Measurements from ENCODE around the gene ADAD2.

The ADAD2 gene

DNA sequence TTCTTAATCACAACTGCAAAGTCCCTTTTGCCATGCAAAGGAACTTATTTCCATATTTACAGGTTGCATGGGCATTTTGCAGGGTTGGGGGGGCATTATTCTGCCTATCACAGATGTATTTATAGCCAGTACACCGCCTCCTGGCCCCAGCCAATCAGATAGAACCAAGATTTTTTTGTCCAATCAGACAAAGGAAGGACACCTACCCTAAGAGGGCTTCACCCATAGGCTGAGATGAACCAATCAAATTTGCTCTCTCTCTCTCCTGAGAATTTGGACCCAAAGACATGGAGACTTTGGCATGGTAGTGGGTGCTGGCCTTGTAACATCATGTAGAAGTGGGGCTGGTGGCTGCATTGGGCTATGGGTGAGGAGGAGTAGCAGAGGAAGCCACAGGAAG is 52.8 kb downstream of the ADAD2 start:
- CTCF ChIA-PET, result interaction anchor here (1.2 kb wide), 1 partner anchor 33 kb away, joined by 3 read pairs; no protein-coding TSS in a partner anchor
- Histone ChIP-seq H3K27ac (ENCODE audit: extremely low read depth, low read depth, low read length) (no peak overlapping the region), H3K9me3 (ENCODE audit: control insufficient read depth, insufficient read depth, low read depth, low read length) (no peaks in the 10 kb centered on the region), H3K4me3 (ENCODE audit: low read depth, low read length) (no peak overlapping the region), H3K4me1 (ENCODE audit: control insufficient read depth, insufficient read depth, low read length) (no peaks in the 10 kb centered on the region), H3K36me3 (ENCODE audit: control insufficient read depth in 2 of 2, insufficient read depth in 1 of 2, low read length in 2 of 2) (no peaks in the 10 kb centered on the region)
- POLR2A ChIA-PET, result no interaction called here
- no peak for TF ChIP-seq ZNF555 (tag by site-specific recombination; conservative IDR thresholded peaks at IDR 0.05)
- no peak for TF ChIP-seq ZSCAN23 (tag by site-specific recombination; IDR thresholded peaks at IDR 0.05)

DNA sequence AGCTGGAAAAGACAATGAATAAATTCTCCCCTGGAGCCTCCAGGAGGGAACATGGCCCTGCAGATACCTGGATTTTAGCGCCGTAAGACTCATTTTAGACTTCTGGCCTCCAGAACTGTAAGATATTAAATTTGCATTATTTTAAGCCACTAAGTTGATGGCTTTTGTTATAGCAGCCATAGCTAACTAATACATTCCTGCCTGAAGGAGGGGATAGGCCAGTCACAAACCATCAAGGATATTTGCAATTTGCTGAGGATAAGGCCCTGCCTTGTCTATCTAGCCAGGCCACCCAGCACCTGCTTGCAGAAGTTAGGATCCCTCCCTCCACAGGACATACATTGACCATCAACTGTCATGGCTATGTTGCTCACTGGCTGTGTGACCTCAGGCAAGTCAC is 53.8 kb downstream of the ADAD2 start:
- POLR2A ChIA-PET, result no interaction called here
- Histone ChIP-seq H3K9me3 (ENCODE audit: control insufficient read depth, insufficient read depth, low read depth, low read length) (no peaks in the 10 kb centered on the region), H3K36me3 (ENCODE audit: control insufficient read depth in 2 of 2, insufficient read depth in 1 of 2, low read length in 2 of 2) (no peaks in the 10 kb centered on the region), H3K4me3 (ENCODE audit: low read depth, low read length) (no peak overlapping the region), H3K4me1 (ENCODE audit: control insufficient read depth, insufficient read depth, low read length) (no peaks in the 10 kb centered on the region), H3K27ac (ENCODE audit: extremely low read depth, low read depth, low read length) (no peak overlapping the region)
- TF ChIP-seq ZXDB (tag by site-specific recombination; IDR thresholded peaks at IDR 0.05), result no peak
- TF ChIP-seq, protein P1, sequence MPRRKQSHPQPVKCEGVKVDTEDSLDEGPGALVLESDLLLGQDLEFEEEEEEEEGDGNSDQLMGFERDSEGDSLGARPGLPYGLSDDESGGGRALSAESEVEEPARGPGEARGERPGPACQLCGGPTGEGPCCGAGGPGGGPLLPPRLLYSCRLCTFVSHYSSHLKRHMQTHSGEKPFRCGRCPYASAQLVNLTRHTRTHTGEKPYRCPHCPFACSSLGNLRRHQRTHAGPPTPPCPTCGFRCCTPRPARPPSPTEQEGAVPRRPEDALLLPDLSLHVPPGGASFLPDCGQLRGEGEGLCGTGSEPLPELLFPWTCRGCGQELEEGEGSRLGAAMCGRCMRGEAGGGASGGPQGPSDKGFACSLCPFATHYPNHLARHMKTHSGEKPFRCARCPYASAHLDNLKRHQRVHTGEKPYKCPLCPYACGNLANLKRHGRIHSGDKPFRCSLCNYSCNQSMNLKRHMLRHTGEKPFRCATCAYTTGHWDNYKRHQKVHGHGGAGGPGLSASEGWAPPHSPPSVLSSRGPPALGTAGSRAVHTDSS (tag by site-specific recombination; IDR thresholded peaks at IDR 0.05), result no peak
- no peak for TF ChIP-seq ZNF549 (tag by site-specific recombination; IDR thresholded peaks at IDR 0.05)
- TF ChIP-seq ZBTB11 (tag by site-specific recombination; conservative IDR thresholded peaks at IDR 0.05; ENCODE audit: low read depth), result no peak
- no peak for TF ChIP-seq ZNF423 (tag by site-specific recombination; IDR thresholded peaks at IDR 0.05)
- no peak for TF ChIP-seq ZNF146 (tag by site-specific recombination; IDR thresholded peaks at IDR 0.05)
- TF ChIP-seq ZBTB48 (tag by site-specific recombination; IDR thresholded peaks at IDR 0.05), result no peak
- no peak for TF ChIP-seq ZNF654 (tag by site-specific recombination; IDR thresholded peaks at IDR 0.05; ENCODE audit: low read depth)
- TF ChIP-seq ZNF843 (tag by site-specific recombination; IDR thresholded peaks at IDR 0.05), result no peak
- TF ChIP-seq SCRT1 (tag by site-specific recombination; IDR thresholded peaks at IDR 0.05; ENCODE audit: borderline replicate concordance), result no peak
- TF ChIP-seq ZBTB44 (tag by site-specific recombination; IDR thresholded peaks at IDR 0.05), result no peak
- no peak for TF ChIP-seq ZNF311 (tag by site-specific recombination; IDR thresholded peaks at IDR 0.05; ENCODE audit: borderline replicate concordance)
- TF ChIP-seq ZNF132 (tag by site-specific recombination; IDR thresholded peaks at IDR 0.05; ENCODE audit: borderline replicate concordance), result no peak
- CTCF ChIA-PET, result interaction anchor here (1.2 kb wide), 1 partner anchor 32 kb away, joined by 3 read pairs; no protein-coding TSS in a partner anchor

Measured in HEK293 (cell line).